NOMO-1 treated with DMSO at 0.1 percent for 48 hours (cell line): ENCODE data around the gene TACC2.

Experiments used
- DNase-seq: peaks from one replicate; lab custom pipeline; 2025; ENCODE audit not compliant: unreplicated experiment; lab: John Stamatoyannopoulos, UW

TACC2 gene

GRCh38 chr10:122291739-122292138, 302.8 kb downstream of the TACC2 start:
- DNase-seq: no peak

- DNase-seq: no peak
Measured at GRCh38 chr10:122292376-122292775, 303.4 kb downstream of the TACC2 start.

- DNase-seq: no peak
Measured at GRCh38 chr10:122293156-122293960, 304.4 kb downstream of the TACC2 start.

GRCh38 chr10:122293961-122294380, 305.0 kb downstream of the TACC2 start:
- DNase-seq: no peak

- DNase-seq: no peak
Measured at GRCh38 chr10:122294511-122295450, 305.8 kb downstream of the TACC2 start.

GRCh38 chr10:122295451-122295809, 306.5 kb downstream of the TACC2 start:
- no peak for DNase-seq

- DNase-seq: no peak
Measured at GRCh38 chr10:122296363-122297120, 307.6 kb downstream of the TACC2 start.

GRCh38 chr10:122297583-122297982, 308.6 kb downstream of the TACC2 start:
- no peak for DNase-seq

- no peak for DNase-seq
Measured at GRCh38 chr10:122298206-122298597, 309.2 kb downstream of the TACC2 start.

GRCh38 chr10:122298598-122299301, 309.8 kb downstream of the TACC2 start:
- peak; percentile 69 for DNase-seq

GRCh38 chr10:122299423-122300075, 310.6 kb downstream of the TACC2 start:
- no peak for DNase-seq

GRCh38 chr10:122301055-122301810, 312.3 kb downstream of the TACC2 start:
- no peak for DNase-seq

GRCh38 chr10:122301811-122302115, 312.8 kb downstream of the TACC2 start:
- DNase-seq: no peak

GRCh38 chr10:122302315-122302714, 313.4 kb downstream of the TACC2 start:
- DNase-seq: no peak

- no peak for DNase-seq
Measured at GRCh38 chr10:122303271-122304053, 314.5 kb downstream of the TACC2 start.
